ENCODE data around the gene HAUS7. TPM values are rescaled to one million over a fixed set of nuclear protein-coding genes. Genes with fewer than 3 reads are reported as not detected.

HAUS7 gene
- total RNA-seq, 1 donor from 2014 or later, result 60.3 TPM

DNA sequence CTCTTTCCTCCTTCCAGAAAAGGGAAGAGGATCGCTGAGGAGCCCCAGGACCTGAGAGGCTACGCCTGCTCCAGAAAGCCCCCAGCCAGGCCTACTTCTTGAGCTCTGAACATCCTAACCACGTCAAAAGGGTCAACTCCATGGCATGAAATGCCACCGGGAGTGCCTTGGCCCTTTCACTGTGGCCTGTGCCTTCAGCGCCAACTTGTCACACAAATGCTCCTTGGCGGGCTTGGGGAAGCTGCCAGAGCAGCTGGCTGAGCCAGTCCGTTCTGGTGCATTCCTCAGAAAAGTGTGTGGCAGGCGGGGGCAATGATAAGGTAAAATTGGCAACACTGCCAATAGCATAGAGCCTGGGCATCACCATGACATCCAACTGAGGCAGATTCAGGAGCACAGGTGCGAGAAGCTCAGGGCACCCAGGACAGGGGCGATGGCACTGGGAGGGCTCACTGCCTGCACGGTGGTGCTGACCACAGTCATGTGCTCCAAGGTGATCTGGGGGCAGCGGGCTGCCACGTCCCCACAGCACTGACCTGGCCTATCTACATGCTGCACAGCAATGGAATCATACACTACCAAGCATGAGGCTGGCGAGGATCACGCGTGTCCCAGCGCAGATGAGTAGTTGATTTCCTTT lies 12.4 kb downstream of the HAUS7 start:
- Mint-ChIP-seq H3K4me3 (ENCODE audit: unreplicated experiment) (no peak overlapping the region), H3K27me3 (ENCODE audit: unreplicated experiment) (no peaks in the 10 kb centered on the region), H3K27ac (ENCODE audit: unreplicated experiment) (no peak overlapping the region), H3K9me3 (ENCODE audit: unreplicated experiment) (peaks cover 9% of the 10 kb centered on the region), H3K4me1 (ENCODE audit: unreplicated experiment) (peaks cover 18% of the 10 kb centered on the region), H3K36me3 (ENCODE audit: unreplicated experiment) (peaks cover 9% of the 10 kb centered on the region)
- DNase-seq (ENCODE audit: extremely low spot score, unreplicated experiment), result no peak
- TF ChIP-seq, protein P1, sequence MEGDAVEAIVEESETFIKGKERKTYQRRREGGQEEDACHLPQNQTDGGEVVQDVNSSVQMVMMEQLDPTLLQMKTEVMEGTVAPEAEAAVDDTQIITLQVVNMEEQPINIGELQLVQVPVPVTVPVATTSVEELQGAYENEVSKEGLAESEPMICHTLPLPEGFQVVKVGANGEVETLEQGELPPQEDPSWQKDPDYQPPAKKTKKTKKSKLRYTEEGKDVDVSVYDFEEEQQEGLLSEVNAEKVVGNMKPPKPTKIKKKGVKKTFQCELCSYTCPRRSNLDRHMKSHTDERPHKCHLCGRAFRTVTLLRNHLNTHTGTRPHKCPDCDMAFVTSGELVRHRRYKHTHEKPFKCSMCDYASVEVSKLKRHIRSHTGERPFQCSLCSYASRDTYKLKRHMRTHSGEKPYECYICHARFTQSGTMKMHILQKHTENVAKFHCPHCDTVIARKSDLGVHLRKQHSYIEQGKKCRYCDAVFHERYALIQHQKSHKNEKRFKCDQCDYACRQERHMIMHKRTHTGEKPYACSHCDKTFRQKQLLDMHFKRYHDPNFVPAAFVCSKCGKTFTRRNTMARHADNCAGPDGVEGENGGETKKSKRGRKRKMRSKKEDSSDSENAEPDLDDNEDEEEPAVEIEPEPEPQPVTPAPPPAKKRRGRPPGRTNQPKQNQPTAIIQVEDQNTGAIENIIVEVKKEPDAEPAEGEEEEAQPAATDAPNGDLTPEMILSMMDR (IDR thresholded peaks at IDR 0.05), result no peak

DNA sequence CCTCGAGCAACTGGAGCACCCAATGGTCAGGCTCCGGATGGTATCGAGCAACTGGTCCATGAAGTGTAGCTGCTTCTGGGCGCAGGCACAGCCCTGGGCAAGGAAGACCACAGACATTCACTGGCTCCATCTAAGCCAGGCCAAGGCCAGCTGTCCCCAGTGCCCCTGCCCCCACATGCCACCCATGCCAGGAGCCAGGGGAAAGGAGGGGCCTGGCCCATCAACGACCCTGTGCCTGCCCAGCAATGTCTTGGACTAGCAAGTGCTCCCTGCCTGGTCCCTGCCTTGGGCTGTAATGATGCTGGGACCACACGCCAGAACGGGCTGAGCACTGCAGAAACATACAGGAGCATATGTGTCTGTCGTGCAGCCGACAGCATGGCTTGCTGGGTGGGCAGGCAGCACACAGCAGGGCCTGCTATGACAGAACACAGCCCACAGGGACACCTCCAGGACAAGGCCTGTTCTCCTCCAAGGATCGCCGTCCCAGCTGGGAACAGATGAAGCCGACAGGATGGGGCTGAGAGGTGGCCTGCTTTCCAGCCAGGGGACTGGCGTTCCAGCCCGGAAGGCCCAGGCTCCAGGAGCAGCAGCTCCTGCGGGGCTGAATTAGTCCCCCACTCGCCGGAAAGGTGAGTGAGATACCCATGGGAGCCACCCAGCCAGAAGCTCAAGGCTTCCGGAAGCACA lies 13.1 kb downstream of the HAUS7 start:
- peaks cover 9% of the 10 kb centered on the region for H3K9me3 Mint-ChIP-seq (ENCODE audit: unreplicated experiment)
- TF ChIP-seq, protein P1 (IDR thresholded peaks at IDR 0.05), result no peak
- no peak overlapping the region for H3K4me3 Mint-ChIP-seq (ENCODE audit: unreplicated experiment)
- H3K27ac Mint-ChIP-seq (ENCODE audit: unreplicated experiment), result no peak overlapping the region
- H3K4me1 Mint-ChIP-seq (ENCODE audit: unreplicated experiment), result peaks cover 18% of the 10 kb centered on the region
- DNase-seq (ENCODE audit: extremely low spot score, unreplicated experiment), result no peak
- peaks cover 9% of the 10 kb centered on the region for H3K36me3 Mint-ChIP-seq (ENCODE audit: unreplicated experiment)
- no peaks in the 10 kb centered on the region for H3K27me3 Mint-ChIP-seq (ENCODE audit: unreplicated experiment)

DNA sequence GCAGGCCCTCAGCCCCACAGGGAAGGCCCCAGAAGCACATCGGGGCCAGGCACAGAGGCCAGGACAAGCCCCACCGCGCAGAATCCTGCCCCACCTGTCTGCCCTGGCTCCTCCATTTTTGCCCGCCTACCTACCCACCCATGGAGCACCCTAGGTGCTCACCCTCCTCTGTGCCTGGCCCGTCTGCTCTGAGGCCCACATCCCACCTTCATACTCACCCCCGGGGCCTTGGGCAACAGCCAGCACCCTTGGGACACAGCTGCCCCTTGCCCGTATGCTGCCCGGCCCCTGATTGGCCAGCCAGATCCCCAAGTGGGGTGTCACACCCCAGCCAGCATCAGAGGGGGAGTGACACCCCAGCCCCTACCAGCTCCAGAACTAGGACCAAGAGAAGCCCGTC lies 13.7 kb downstream of the HAUS7 start:
- no peak overlapping the region for H3K4me3 Mint-ChIP-seq (ENCODE audit: unreplicated experiment)
- TF ChIP-seq, protein P1 (IDR thresholded peaks at IDR 0.05), result no peak
- no peaks in the 10 kb centered on the region for H3K27me3 Mint-ChIP-seq (ENCODE audit: unreplicated experiment)
- peaks cover 9% of the 10 kb centered on the region for H3K36me3 Mint-ChIP-seq (ENCODE audit: unreplicated experiment)
- DNase-seq (ENCODE audit: extremely low spot score, unreplicated experiment), result no peak
- no peak overlapping the region for H3K27ac Mint-ChIP-seq (ENCODE audit: unreplicated experiment)
- H3K9me3 Mint-ChIP-seq (ENCODE audit: unreplicated experiment), result peaks cover 6% of the 10 kb centered on the region
- H3K4me1 Mint-ChIP-seq (ENCODE audit: unreplicated experiment), result peaks cover 18% of the 10 kb centered on the region

DNA sequence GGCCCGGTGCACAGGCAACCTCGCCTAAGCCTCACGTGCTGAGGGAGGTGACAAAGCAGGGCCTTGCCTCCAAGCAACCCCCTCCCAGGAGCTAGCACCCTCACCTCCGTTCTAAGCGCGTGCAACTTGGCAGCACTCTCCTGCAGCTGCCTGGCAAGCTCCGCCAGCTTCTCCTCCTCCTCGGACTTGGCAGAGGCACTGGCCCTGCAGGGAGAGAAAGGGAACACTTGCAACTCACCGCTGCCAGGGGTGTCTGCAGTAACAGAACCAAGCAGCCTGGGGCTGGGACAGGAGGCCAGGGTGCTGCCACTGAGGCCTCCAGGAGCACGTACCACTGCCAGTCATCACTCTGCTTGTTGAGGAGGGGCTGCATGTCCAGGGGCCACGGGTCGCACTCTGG lies 14.2 kb downstream of the HAUS7 start:
- peaks cover 18% of the 10 kb centered on the region for H3K4me1 Mint-ChIP-seq (ENCODE audit: unreplicated experiment)
- no peaks in the 10 kb centered on the region for H3K27me3 Mint-ChIP-seq (ENCODE audit: unreplicated experiment)
- TF ChIP-seq, protein P1 (IDR thresholded peaks at IDR 0.05), result no peak
- peaks cover 4% of the 10 kb centered on the region for H3K9me3 Mint-ChIP-seq (ENCODE audit: unreplicated experiment)
- no peak for DNase-seq (ENCODE audit: extremely low spot score, unreplicated experiment)
- no peak overlapping the region for H3K4me3 Mint-ChIP-seq (ENCODE audit: unreplicated experiment)
- H3K36me3 Mint-ChIP-seq (ENCODE audit: unreplicated experiment), result peaks cover 9% of the 10 kb centered on the region
- H3K27ac Mint-ChIP-seq (ENCODE audit: unreplicated experiment), result no peak overlapping the region

DNA sequence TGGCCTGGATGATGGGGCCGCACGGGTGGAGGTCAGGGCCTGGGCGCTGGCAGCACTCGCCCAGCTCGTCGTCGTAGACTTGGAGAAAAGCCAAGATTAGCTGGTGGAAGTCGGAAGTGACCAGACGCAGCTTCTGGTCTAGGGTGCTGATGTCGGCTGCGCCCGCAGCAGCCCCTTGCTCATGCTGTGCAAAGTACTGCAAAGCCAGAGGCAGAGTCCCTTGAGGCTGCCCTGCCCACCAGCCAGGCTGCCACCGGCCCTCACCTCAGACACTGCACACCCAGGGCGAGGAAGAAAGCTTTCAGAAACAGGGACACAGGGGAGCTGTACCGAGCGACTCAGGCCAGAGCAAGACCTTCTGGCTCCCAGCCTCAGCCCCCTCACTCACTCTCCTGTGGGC lies 14.8 kb downstream of the HAUS7 start:
- peaks cover 13% of the 10 kb centered on the region for H3K4me1 Mint-ChIP-seq (ENCODE audit: unreplicated experiment)
- H3K27ac Mint-ChIP-seq (ENCODE audit: unreplicated experiment), result no peak overlapping the region
- no peaks in the 10 kb centered on the region for H3K27me3 Mint-ChIP-seq (ENCODE audit: unreplicated experiment)
- H3K4me3 Mint-ChIP-seq (ENCODE audit: unreplicated experiment), result no peak overlapping the region
- no peak for DNase-seq (ENCODE audit: extremely low spot score, unreplicated experiment)
- peaks cover 10% of the 10 kb centered on the region for H3K36me3 Mint-ChIP-seq (ENCODE audit: unreplicated experiment)
- peaks cover 4% of the 10 kb centered on the region for H3K9me3 Mint-ChIP-seq (ENCODE audit: unreplicated experiment)
- TF ChIP-seq, protein P1 (IDR thresholded peaks at IDR 0.05), result no peak
